ENCODE data around the gene HYAL1.
A peak's percentile ranks its signal among the peaks of the same experiment; 100 is the strongest.

HYAL1 gene

GRCh38 chr3:50303013-50303815 is at the start of gene HYAL1:
Gene HYAL1 (minus strand): TSS chr3:50303574. CDS start chr3:50302956, 618 bp downstream.
- peak; percentile 86 for DNase-seq

GRCh38 chr3:50352781-50353180 is 49.4 kb upstream of the HYAL1 start:
- DNase-seq, result peak; percentile 12

- DNase-seq, result no peak
These were observed 47.9 kb upstream of the HYAL1 start for GRCh38 chr3:50351323-50351697.

GRCh38 chr3:50350527-50351322 is 47.4 kb upstream of the HYAL1 start, which contains the start of the genes CYB561D2 and NPRL2:
Gene CYB561D2 (plus strand): TSS chr3:50350862. CDS start chr3:50351434, 572 bp downstream.
Gene NPRL2 (minus strand): TSS chr3:50350775. CDS start chr3:50350652, 123 bp downstream.
- peak; percentile 94 for DNase-seq

GRCh38 chr3:50350213-50350526 is 46.8 kb upstream of the HYAL1 start:
- no peak for DNase-seq

GRCh38 chr3:50347187-50347813 is 43.9 kb upstream of the HYAL1 start:
- DNase-seq, result peak; percentile 73

- peak; percentile 79 for DNase-seq
These were observed 42.3 kb upstream of the HYAL1 start, which contains the start of gene ZMYND10 for GRCh38 chr3:50345586-50346234. Gene ZMYND10 (minus strand): TSS chr3:50345732. CDS start chr3:50345579, 153 bp downstream.

GRCh38 chr3:50345008-50345407 is 41.6 kb upstream of the HYAL1 start:
- no peak for DNase-seq

- DNase-seq, result peak; percentile 54
These were observed 39.6 kb upstream of the HYAL1 start for GRCh38 chr3:50342813-50343633.

- DNase-seq, result no peak
These were observed 38.7 kb upstream of the HYAL1 start for GRCh38 chr3:50341996-50342650.

- DNase-seq, result no peak
These were observed 38.2 kb upstream of the HYAL1 start for GRCh38 chr3:50341537-50341936.

GRCh38 chr3:50340448-50341329 is 37.3 kb upstream of the HYAL1 start, which contains the start of gene RASSF1:
Gene RASSF1 (minus strand): TSS chr3:50340836. CDS start chr3:50340805, 31 bp downstream.
- DNase-seq, result no peak

GRCh38 chr3:50340147-50340447 is 36.7 kb upstream of the HYAL1 start:
- no peak for DNase-seq

- DNase-seq, result no peak
These were observed 36.2 kb upstream of the HYAL1 start for GRCh38 chr3:50339485-50340146.

GRCh38 chr3:50338965-50339364 is 35.6 kb upstream of the HYAL1 start:
- DNase-seq, result no peak

- peak; percentile 99 for DNase-seq
These were observed 33.9 kb upstream of the HYAL1 start for GRCh38 chr3:50337175-50337861.

GRCh38 chr3:50336452-50337174 is 33.2 kb upstream of the HYAL1 start:
- peak; percentile 47 for DNase-seq

GRCh38 chr3:50334339-50335075 is 31.1 kb upstream of the HYAL1 start:
- DNase-seq, result no peak
